Muscle of arm (tissue), 12 donors: Measurements from ENCODE around the gene SMYD1. TPM values are rescaled to one million over a fixed set of nuclear protein-coding genes. Genes with fewer than 3 reads are reported as not detected.

ENCODE experiments used
- DNase-seq: peaks from one replicate; pipeline ENCODE4 v3.0.0-alpha.2; 2013
- polyA plus RNA-seq, 12 donors: library from polyadenylated mRNA; unstranded; fragments of 120-200 nt; gene quantifications; one replicate each; pipeline ENCODE4 v1.2.1, GENCODE V29; 2013; ENCODE audit not compliant: insufficient read length in 12 of 12

Gene SMYD1
- polyA plus RNA-seq, 12 donors, result 94.9 to 405 (median 332) TPM

DNA sequence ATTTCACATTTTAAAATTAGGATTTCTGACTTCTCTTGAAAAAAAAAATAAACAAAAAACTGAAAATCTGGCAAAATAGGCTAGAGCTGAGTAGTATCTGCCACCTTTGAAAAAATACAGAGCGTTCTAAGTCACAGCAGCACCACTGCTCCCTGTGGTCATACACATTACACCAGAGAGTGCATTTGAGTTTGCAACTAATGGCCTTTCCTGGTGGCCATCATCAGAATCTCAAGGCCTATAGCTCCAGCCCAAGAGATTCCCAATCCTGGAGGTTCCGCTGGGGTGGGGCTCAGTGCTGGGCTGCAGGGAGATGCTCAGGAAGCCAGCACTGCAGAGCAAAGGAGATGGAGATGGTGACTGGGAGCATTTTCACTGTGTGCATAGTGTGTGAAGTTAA lies 17.5 kb downstream of the SMYD1 start:
- DNase-seq, result no peak

GRCh38 chr2:88085602-88086001 lies 18.0 kb downstream of the SMYD1 start:
- DNase-seq, result no peak

- no peak for DNase-seq
These were observed 18.8 kb downstream of the SMYD1 start for GRCh38 chr2:88086401-88086800.

GRCh38 chr2:88087073-88087472 lies 19.4 kb downstream of the SMYD1 start:
- DNase-seq, result no peak

- DNase-seq, result no peak
These were observed 20.1 kb downstream of the SMYD1 start for GRCh38 chr2:88087763-88088162.

DNA sequence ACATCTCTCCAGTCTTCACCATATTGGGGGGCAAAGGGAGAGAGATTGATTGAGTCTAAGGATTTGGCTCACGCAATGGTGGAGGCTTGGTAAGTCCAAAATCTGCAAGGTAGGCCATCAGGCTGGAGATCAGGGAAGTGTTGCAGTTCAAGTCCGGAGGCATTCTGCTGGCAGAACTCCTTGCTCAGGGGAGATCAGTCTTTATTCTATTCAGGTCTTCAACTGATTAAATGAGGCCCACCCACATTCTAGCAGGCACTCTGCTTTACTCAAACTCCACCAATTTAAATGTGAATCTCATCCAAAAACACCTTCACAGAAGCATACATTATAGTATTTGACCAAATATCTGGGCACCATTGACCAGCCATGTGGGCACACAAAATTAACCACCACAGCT lies 21.4 kb downstream of the SMYD1 start:
- DNase-seq, result no peak

GRCh38 chr2:88090446-88091283 lies 23.0 kb downstream of the SMYD1 start:
- no peak for DNase-seq

GRCh38 chr2:88091943-88092342 lies 24.3 kb downstream of the SMYD1 start:
- DNase-seq, result no peak

DNA sequence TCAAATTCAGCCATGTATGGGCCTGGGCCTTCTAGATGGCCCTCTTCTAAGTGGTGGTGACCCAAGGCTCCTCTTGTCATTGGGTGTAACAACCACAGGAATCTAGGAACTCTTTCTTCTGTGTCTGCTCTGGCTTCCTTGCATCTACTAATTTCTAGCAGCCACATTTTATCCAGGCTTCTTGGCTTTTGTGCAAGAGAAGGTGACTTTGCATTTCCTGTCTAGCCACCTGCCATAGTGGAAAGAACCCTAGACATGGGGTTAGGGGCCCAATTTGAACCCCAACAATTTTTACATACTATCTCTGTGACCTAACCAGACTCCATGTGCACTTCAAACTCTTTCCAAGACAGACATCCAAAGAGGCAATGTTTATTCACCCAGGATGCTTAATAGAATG lies 25.1 kb downstream of the SMYD1 start:
- no peak for DNase-seq

GRCh38 chr2:88095022-88095421 lies 27.4 kb downstream of the SMYD1 start:
- no peak for DNase-seq

DNA sequence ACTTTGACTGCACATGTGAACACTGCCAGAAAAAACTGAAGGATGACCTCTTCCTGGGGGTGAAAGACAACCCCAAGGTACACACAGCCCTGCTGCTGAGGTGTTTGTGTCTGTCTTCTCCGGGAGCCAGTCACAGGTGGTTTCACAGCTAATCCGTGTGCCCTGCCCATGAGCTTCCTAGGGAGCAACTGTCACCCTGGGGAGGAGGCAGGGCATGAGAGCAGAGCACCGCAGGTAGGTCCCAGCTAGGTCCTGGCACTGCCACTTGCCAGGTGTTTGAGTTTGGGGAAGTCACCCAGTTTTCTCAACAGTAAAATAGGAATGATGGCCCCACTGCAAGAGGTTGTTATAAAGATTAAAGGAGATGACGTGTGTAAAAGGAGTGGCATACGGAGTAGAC lies 29.1 kb downstream of the SMYD1 start:
- DNase-seq, result no peak

GRCh38 chr2:88097192-88097591 lies 29.6 kb downstream of the SMYD1 start:
- DNase-seq, result no peak

DNA sequence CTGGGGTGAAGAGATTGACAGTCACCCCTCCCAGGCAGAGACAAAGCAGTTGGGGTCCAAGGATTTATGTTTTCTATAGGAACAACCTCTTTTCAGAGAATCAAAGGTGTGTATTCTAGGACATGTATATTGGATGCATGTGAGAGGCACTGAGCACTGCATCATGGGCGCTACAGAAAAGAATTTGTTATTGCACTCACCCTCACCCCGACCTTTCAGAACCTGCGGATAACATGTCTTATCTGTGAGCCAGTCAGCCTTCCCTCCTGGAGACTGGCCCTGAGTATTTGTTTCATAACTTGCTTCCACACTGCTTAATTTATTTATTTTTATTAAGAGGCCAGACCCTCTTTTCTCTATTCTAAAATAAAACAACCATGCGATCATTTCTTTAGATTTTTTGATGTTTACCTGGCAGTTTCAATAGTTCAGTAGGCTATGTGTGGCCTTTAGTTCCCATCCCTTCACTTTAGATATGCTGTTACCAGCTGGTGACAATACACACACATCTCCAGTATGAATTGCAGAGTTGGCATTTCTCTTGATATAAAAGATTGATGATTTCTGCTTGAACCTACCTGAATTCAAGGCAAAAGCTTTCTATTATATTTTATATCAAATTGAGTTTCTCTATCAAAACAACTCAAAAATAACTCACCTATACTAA lies 30.4 kb downstream of the SMYD1 start:
- DNase-seq, result no peak

DNA sequence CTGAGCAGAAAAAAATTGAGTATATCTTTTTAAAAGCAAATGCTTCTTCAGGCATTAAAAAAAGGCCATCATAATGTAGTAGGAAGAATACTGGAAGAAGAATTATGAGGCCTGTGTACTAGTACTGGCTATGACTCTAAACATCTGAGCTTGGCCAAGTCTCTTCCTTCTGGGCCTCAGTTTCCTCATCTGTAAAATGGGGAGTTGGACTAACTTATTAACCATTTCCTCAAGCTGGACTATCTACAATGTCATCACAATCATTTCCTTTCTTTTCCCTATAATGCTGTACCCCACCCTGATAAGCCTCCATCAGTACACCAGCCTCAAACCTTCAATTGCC lies 30.9 kb downstream of the SMYD1 start:
- DNase-seq, result no peak

- DNase-seq, result no peak
These were observed 32.3 kb downstream of the SMYD1 start for GRCh38 chr2:88099798-88100488.

DNA sequence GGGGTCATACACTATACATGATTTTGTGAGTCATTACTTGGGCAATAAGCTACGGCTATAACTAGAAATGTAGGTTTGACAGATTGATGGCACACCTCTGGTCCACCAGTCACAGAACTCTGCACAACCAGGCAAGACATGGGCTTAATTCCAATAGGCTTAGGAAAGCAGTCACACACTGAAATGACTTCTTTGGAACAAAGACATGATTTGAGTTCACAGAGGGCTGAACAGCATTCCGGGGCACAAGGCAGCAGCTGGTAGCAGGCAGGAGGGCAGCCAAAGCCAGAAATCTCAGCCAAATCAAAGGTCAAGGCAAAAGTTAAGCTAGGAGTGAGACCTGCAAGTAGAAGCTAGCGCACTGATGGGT lies 32.8 kb downstream of the SMYD1 start:
- DNase-seq, result no peak

- DNase-seq, result no peak
These were observed 41.2 kb downstream of the SMYD1 start for GRCh38 chr2:88108796-88109195.

DNA sequence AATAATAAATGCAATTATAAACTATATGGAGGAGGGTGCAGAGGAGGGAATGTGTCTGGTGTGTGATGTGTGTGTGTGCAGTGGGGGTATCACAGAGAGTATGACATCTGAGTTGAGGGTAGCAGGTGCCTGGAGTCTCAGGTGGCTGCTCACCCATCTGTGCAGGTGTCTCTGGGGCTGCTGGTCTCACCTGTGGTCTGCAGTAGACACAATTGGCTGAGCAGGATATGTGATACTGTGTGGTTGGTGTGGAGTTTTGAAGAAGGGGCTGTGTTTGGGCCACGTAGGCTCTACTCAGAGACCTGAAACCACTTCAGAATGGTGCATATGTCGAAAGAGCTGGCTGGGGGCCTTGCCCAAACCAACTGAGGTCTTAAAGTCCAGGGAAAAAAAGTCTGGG lies 43.2 kb downstream of the SMYD1 start:
- no peak for DNase-seq

- no peak for DNase-seq
These were observed 45.4 kb downstream of the SMYD1 start for GRCh38 chr2:88113069-88113468.

GRCh38 chr2:88114889-88115288 lies 47.3 kb downstream of the SMYD1 start:
- peak; percentile 60 for DNase-seq

DNA sequence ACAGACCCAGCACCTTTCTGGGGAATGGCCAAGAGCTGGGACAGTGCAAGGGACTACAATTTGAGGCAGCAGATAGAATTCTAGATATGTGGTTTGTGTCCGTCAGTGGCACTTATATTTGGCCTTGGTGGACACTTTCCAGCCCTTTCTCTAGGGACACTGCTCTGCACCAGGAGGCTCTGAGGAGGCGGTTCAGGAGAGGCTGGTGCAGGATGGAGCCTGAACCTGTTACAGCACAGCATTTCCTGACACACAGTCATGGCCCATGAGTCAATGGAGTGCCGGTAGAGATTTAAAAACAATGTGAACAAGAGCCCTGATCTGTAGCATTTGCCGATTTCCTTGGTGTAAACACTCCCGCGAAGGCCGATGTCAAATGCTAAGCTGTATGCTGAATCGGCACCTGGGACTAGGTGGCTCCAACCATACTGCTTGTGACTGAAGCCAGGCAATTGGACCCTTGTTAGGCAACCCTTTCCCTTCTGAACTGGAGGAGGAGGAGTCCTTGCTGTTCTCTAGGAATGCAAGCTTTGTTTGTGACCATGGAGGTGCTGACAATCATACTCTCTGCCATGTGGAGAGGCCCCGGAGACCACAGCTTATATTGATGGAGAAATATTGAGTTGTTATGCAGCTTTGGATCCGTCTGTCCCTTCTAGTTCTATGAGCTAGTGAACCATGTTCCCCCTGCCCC lies 48.3 kb downstream of the SMYD1 start:
- no peak for DNase-seq

GRCh38 chr2:88116669-88117432 lies 49.2 kb downstream of the SMYD1 start:
- DNase-seq, result no peak
